ENCODE data around the gene SATB2.

The SATB2 gene

DNA sequence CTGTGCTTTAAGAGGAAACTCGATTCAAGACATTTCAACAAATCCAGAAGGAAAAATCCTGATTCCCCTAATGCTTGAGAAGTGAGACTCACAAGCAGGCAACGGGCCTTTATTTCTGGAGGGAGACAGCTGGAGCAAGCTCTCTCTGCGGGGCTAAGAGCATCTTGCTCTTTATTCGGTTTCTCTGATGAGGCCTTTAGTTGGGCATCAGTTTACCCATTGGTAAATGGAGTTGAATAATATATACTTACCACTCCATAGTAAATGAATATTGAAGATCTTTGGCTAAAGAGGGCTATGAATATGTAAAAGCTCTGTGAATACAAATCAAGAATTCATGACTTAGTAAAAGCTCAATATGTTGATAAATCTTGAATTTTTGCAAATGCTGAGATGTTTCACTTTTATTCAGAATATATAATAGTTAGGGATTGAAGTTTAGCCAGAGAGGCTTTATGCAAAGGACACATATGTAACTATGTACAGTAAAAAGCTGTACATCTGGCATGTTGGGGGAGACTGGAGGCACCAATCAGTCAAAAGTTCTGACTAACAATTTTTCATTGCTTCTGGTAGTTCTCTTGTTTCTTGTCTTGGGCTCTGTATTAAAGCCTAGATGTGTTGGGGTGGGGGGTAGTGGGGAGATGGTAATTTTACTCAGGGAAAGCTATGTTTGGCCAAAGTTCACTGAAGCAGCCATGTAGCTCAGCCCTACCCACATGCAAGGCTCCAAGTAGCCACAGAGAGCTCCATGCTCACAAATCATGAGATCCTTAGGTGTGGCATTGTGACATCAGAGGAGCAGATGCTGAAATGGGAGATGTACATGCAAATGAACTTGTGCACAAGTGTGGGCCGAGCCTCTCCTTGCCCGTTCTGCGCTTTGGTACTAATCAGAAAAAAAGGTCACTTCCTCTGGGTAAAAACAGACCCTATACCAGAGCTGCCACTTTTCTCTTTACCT lies 200.2 kb downstream of the SATB2 start:
- no peak for DNase-seq (ENCODE audit: low spot score)

DNA sequence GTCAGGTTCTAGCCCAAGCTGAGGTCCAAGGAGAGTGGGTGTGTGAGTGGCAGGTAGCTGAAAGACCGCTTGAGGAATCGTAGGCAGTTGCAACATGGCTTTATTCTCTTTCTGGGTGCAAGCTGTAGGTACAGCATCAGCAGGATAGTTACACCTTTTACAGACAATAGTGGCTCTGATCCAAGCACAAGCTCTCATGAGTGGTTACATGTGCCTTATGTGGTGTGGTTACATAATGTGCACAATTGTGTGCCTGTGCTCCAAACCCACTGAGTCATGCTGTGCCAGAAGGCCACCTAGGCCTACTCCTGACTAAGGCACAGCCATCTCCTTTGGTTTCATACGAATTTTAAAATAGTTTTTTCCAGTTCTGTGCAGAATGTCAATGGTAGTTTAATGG lies 227.6 kb downstream of the SATB2 start:
- DNase-seq (ENCODE audit: low spot score), result no peak

DNA sequence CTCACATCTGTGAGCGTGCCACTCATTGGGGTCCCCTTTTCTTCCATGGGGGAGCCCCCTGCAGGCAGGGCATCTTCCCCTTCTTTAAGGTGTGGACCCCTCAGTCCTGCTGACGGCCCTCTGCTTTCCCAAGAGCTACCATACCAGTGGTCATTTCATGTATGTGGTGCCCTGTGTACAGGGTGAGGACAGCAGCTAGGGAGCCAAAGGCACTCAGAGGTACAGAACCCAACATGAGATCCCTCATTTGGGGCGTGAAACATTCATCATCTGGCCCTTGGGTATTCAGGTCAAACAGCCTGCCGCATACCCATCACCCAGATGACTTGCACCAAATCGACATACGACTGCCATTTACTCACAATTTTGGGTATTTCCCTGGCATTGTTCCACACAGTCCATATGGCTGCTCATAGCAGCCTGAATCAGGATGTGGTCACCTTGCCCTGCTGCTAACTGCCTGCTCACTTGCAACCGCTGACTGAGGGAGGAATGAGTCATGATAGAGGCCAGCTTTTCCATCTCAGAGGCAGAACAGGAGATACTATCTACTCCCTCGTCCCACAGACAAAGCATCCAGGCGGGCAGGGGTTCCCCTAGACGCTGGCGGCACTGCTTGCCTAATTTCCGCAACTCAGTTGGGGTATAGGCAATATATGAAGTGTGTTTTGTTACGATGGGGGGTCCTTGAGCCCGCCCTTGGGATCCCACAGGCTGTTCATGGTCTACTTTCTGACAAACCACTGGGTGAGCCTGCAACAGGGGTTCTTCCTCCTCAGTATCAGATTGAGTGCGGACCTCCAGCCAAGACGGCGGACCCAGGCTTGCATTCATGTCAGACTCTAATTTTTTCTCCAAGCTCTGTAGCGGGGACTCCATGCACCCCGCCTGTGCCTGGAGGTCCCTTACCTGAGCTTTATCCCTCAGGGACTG lies 228.6 kb downstream of the SATB2 start:
- DNase-seq (ENCODE audit: low spot score), result no peak

DNA sequence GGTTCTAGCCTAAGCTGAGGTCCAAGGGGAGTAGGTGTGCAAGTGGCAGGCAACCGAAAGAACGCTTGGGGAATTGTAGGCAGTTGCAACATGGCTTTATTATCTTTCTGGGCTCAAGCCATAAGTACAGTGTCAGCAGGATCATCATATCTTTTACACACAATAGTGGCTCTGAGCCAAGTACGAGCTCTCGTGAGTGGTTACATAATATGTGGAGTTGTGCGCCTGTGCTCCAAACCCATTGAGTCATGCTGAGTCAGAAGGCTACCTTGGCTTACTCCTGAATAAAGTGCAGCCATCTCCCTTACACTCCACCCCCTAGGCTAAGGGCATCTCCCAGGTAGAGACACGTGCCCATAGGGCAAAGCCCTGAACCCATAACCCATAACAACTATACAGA lies 233.9 kb downstream of the SATB2 start:
- DNase-seq (ENCODE audit: low spot score), result no peak

DNA sequence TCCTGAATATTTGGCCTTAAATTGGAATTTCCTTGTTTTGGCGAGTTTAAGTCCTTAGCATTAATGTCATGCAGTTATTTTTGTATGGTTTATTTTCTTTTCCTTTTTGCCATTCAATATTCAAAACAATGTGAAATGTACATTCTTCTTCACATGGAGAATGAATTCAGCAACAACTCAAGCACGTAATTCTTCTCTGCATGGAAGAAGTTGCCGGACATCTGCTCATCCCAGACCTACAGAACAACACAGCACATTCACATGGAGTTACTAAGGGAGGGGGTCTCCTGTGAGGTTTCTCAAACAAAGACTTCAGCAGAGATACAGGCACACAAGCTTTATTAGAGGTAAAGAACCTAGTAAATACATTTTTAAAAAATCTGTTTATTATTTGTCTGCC lies 236.8 kb downstream of the SATB2 start:
- no peak for DNase-seq (ENCODE audit: low spot score)

DNA sequence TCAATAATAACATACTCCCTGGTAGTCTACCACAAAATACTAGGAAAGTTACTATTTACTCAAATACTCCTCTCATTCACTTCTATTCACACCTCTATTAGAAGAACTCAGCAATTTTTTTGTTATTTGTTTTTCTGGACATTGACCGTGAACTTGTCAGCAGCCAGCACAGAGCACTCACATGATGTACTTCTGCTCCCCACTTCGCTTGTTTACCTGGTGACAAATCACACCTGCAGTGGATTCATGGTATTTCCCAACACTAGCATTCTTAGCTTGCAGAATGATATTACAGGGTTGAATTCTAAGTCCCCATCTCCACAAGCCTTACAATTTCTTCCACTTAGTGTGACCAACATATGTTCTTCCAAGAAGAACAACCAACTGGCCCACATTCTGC lies 238.2 kb downstream of the SATB2 start:
- DNase-seq (ENCODE audit: low spot score), result no peak

All from kidney capillary endothelial cell (primary cell).